ENCODE measurements around the gene PEAK1.

PEAK1 gene

GRCh38 chr15:77081971-77082370 is 337.9 kb downstream of the PEAK1 start:
- no peak for DNase-seq

- DNase-seq, result no peak
Measured at GRCh38 chr15:77076323-77076915, 343.5 kb downstream of the PEAK1 start.

DNA sequence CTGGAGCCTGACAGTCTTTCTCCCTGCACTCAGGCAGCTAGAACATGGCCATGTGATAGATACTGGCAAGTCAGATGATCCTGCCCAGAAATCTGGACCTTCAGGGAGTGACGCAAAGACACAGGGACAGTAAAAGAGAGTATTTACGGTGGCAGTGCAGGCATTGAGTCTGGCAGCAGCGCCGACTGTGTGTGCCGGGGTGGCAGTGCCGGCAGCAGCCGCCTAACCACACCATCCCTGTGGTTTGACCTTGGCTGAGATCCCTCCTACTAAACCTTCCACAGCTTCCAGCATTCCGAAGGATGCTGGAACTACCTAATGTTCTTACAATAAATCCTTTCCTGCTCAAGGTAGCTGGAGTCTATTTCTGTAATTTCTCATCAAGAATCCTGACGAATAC is 344.4 kb downstream of the PEAK1 start:
- no peak for DNase-seq

GRCh38 chr15:77074350-77074749 is 345.6 kb downstream of the PEAK1 start:
- no peak for DNase-seq

DNA sequence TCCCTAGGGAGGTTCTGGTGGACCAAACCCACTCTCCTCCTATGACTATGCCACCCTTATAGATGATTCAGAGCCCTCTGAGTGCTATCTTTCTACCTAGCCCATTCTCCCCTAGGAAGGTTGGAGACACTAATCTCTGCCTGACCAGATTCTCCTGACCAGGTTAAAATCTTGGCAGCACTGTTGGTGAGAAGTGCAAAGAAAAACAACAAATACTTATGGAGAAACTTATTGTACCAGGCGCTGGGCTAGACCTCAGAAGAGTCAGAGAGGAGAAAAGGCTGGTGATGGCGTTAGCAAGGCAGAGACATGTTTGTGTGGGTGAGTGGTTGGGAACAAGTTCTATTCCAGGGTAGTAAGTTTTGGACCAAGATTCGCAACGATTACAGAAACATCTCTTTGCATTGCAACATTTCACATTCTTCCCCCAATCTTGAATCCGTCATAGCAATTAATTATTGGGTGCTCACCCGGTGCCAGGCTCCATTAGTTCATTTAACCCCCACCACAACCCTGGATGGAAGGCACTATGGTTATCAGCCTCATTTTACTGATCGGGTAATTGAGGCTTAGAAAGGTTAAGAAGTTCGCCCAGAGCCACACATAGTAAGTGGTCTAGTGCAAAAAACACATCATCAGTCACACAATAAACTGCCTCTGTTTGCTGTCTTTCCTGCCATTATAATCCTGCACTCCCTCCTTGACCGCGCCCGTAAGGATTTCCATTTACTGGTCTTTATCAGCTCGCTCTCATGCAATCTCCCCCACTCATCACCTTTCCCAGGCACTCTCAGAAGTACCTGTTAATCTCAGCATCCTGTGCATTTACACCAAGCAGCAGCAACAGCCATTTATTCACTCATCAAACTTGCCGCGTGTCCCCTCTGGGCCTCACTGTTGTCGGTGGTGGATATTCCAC is 348.3 kb downstream of the PEAK1 start:
- no peak for DNase-seq

- DNase-seq, result peak; percentile 90 to 98 (median 97)
Measured at GRCh38 chr15:77070495-77071304, 349.2 kb downstream of the PEAK1 start, which contains the start of gene TSPAN3. TSPAN3 (minus strand) TSS chr15:77071109; CDS start chr15:77070954, 155 bp downstream.

DNA sequence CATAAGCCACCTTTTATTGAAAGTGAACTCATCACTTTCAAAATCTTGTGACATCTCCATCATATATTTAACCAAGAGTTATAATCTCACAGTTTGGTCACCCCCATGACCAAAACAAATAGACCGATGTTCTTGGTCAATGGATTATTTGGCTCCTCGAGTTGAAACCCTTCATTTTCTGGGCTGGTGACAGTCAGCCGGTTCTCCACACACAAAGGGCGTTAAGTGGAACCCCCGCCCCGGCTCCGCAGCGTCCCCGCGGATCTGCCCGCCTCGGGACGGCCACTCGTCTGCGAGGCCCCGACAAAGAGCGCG is 349.8 kb downstream of the PEAK1 start:
- no peak for DNase-seq

GRCh38 chr15:77069521-77070121 is 350.3 kb downstream of the PEAK1 start:
- peak; percentile 26 to 39 (median 30) for DNase-seq

GRCh38 chr15:77068633-77069032 is 351.3 kb downstream of the PEAK1 start:
- DNase-seq, result no peak

DNA sequence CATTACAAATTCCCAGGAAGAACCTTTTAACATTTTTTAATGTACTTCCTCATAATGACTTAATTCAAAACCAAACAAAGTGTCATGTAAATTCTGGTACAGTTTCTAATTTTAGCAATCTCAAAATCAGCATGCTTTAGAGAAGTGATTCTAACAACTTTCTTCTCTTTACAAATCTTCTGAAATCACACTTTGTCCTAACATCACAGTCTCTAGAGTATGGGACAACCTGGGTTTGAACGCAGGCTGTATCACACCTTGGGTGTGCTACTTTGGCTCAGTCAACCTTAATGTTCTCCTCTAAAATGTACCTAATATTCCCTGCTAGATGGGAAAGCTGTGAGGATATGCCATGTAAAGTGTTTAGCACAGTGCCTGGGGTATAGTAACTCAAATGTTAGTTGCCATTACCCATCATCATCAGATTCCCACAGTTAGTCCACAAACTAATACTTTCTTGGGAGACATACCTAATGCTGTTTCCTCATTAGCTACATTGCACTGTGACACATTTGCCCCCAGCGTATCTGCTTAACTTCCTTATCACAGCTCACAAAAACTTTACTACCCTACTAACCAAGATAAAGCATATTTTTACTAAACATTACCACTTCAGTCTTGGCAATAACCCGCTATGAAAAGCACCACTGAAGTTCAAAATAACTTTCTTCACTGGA is 352.1 kb downstream of the PEAK1 start:
- DNase-seq, result no peak

- DNase-seq, result peak in 2 of 3 experiments; percentile 9 to 58
Measured at GRCh38 chr15:77066971-77067690, 352.8 kb downstream of the PEAK1 start.

DNA sequence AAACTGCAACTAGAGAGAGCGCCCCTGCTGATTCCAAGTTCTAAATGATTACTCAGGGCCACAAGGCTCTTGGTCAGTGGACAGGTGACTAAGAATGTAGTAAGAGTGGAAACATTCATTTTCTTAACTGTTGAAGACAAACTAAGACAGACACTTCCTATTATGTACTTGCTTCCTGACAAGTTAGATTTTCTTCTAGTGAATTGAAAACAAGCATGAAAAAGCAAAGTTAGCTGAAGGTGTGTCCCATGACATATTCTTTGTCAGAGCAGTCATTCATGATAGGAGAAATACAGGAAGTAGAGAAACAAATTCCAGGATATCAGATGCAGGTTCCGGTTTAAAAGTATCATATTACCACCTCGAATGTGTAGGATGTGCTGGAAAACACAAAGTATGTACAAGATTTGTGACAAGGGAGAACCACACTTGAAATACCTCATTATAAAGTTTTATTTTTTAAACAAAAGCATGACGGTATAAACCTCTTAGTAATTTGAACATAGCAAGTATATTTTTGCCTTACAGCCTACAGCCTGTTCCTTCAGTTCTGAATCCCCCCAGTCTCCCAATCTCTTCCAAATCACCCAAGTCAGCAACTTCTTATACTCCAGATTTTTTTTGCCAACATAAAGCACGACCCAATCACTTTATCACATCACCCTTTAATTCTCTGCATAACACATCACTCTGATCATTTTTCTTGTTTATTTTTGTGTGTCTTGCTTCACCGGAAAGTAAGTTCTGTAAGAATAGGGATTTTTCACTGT is 355.2 kb downstream of the PEAK1 start:
- DNase-seq, result no peak

GRCh38 chr15:77064063-77064462 is 355.8 kb downstream of the PEAK1 start:
- no peak for DNase-seq

DNA sequence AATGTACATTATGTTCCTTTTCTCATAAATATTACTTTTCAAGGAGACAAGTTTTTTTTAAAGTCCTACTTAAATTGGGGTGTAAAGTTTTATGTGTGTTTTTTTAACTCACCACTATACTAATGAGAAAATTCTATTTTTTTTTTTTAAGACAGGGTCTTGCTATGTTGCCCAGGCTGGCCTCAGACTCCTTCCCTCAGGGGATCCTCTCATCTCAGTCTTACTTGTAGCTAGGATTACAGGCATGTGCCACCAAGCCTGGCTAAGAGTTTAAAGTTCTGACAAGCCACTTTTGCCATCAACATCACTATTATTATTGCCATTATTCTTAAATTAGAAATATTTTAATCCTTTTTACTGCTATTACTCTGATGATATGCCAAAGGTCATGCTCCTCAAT is 356.7 kb downstream of the PEAK1 start:
- DNase-seq, result no peak

DNA sequence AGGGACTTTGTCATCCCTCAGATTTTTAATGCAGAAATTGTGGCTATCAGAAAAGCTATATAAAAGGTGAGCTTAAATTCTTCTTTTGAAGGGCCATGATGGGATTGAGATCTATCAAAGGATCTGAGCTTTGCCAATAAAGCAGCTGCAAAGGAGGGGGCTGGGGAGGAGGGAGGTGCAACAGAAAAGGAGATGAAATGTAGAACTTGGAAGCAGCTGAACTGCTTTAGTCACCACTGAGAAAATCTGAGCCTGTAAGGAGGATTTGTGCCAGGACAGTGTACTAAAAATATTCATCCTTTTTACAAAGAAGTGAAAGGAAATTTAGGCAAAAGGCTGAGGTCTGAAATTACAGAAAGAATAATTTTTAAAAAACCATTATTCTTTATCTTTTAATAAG is 359.4 kb downstream of the PEAK1 start:
- no peak for DNase-seq

- no peak for DNase-seq
Measured at GRCh38 chr15:77059786-77060361, 360.0 kb downstream of the PEAK1 start.

GRCh38 chr15:77058468-77058867 is 361.4 kb downstream of the PEAK1 start:
- DNase-seq, result no peak

GRCh38 chr15:77057685-77058084 is 362.2 kb downstream of the PEAK1 start:
- DNase-seq, result no peak

DNA sequence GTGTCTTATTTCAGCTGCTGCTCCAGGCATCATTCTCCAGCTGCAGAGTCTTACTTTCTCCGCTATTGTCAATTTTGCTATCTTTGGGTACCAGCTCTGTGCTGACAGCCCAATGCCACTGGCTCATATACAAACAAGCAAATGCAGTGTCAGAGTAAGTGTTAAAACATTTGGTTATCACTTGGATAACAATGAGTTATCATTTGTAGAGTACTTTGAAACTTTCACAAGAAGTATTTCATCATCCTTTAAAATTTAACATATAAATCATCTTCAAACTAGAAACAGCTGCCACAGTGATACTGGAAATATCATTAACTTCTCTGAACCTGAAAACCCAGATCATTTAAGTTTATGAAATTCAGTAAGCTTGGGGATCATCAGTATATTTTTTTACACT is 362.8 kb downstream of the PEAK1 start:
- DNase-seq, result no peak

DNA sequence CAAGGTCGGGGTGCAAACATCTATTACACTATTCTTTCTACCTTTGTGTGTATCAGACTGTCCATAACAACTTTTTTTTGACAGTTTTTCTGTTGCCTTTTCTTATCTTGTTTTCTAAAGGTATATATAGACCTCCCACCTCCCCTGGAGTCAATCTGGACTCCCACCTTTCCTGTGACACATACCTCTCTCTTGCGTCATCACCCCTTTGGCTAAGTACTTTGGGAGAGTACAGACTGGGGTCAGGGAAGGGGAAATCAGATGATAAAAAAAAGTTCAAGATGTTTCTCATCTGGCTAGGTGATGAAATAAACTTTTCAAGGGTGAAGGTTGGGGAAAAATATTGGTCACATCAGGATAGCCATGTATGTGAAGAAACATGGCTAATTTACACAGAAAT is 366.2 kb downstream of the PEAK1 start:
- DNase-seq, result no peak

GRCh38 chr15:77052556-77052955 is 367.3 kb downstream of the PEAK1 start:
- DNase-seq, result no peak

All from NCI-H1417 (cell line).